ENCODE data around the gene DRAXIN.

DRAXIN gene

DNA sequence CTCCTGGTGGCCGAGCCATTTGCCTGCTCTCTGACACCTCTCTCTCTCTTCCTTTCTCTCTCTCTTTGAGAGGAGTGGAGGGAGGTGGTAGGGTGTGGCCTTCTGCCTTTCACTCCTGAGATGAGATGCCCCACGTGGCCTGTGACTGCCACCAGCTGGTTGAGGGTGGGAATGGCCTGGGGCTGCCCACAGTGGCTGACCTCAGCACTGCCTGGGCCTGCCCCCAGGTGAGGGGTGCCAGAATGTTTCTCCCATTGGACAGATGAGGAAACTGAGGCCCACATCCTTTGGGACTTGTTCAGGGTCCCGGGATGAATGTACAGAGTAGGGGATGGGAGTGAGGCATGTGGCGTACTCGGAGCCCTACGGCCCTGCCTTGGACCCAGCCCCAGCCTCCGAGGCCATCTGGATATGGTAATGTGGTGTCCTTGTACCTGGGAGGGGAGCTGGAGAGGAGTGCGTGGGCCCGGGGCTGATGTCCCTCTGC is 57.7 kb downstream of the DRAXIN start:
- no peak overlapping the region for H3K4me3 ChIP-seq (ENCODE audit: low read depth, low read length)
- H3K27me3 ChIP-seq (ENCODE audit: insufficient read depth, low read length), result no peaks in the 10 kb centered on the region
- no peak overlapping the region for H3K27ac ChIP-seq (ENCODE audit: low read depth, low read length)
- peaks cover 6% of the 10 kb centered on the region for H3K4me1 ChIP-seq (ENCODE audit: control insufficient read depth, insufficient read depth, low read length, unreplicated experiment)
- no peaks in the 10 kb centered on the region; the same call in 1 of the 2 replicates for H3K36me3 ChIP-seq (ENCODE audit: insufficient read depth, low read length)
- H3K79me2 ChIP-seq (ENCODE audit: control insufficient read depth, insufficient read depth, low read length, unreplicated experiment), result no peaks in the 10 kb centered on the region
- H2AFZ ChIP-seq (ENCODE audit: low read length, unreplicated experiment), result no peak overlapping the region

- H3K27me3 ChIP-seq (ENCODE audit: insufficient read depth, low read length), result no peaks in the 10 kb centered on the region
- H3K4me1 ChIP-seq (ENCODE audit: control insufficient read depth, insufficient read depth, low read length, unreplicated experiment), result peaks cover 6% of the 10 kb centered on the region
- no peak overlapping the region for H3K4me3 ChIP-seq (ENCODE audit: low read depth, low read length)
- no peak overlapping the region for H3K27ac ChIP-seq (ENCODE audit: low read depth, low read length)
- no peaks in the 10 kb centered on the region for H3K79me2 ChIP-seq (ENCODE audit: control insufficient read depth, insufficient read depth, low read length, unreplicated experiment)
- no peak overlapping the region for H2AFZ ChIP-seq (ENCODE audit: low read length, unreplicated experiment)
- no peaks in the 10 kb centered on the region; the same call in 1 of the 2 replicates for H3K36me3 ChIP-seq (ENCODE audit: insufficient read depth, low read length)
Measured at GRCh38 chr1:11749996-11750395, 58.5 kb downstream of the DRAXIN start.

- Histone ChIP-seq H3K36me3 (ENCODE audit: insufficient read depth, low read length) (no peaks in the 10 kb centered on the region; the same call in 1 of the 2 replicates), H3K4me3 (ENCODE audit: low read depth, low read length) (no peak overlapping the region), H3K4me1 (ENCODE audit: control insufficient read depth, insufficient read depth, low read length, unreplicated experiment) (peaks cover 4% of the 10 kb centered on the region)
Measured at GRCh38 chr1:11751087-11751486, 59.6 kb downstream of the DRAXIN start.

DNA sequence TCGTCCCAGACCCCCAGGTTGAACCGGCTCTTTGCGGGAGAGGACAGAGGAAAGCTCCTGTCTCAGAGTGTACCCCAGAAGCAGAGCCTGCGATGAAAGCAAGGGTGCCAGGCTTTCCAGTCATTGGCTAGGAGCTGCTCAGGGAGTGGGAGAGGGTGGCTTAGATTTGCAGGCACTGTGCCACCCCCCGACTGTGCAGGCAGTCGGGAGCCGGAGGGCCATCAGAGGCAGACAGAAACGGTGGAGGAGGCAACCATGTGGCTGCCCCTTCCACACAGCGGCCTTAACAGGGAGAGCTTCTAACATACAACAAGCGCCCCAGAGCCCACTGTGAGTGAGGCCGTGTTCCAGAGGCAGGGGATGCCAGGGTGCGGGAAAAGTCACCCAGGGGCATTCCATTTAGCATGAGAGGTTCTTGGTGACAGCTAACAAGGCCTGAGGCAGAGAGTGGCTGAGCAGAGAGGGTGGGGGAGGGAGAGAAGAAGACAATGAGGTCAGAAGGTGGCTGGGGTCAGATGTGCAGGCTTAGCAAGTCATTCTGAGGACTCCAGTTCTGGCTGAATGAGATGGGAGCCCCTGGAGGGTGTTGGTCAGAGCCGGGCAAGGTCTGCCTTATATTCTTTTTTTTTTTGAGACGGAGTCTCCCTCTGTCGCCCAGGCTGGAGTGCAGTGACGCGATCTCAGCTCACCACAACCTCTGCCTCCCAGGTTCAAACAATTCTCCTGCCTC is 61.0 kb downstream of the DRAXIN start:
- H3K79me2 ChIP-seq (ENCODE audit: control insufficient read depth, insufficient read depth, low read length, unreplicated experiment), result no peaks in the 10 kb centered on the region
- H3K36me3 ChIP-seq (ENCODE audit: insufficient read depth, low read length), result no peaks in the 10 kb centered on the region; the same call in 1 of the 2 replicates
- H3K4me3 ChIP-seq (ENCODE audit: low read depth, low read length), result no peak overlapping the region
- no peaks in the 10 kb centered on the region for H3K4me1 ChIP-seq (ENCODE audit: control insufficient read depth, insufficient read depth, low read length, unreplicated experiment)
- H3K27me3 ChIP-seq (ENCODE audit: insufficient read depth, low read length), result peaks cover 4% of the 10 kb centered on the region; the same call in 1 of the 2 replicates
- no peak overlapping the region for H3K27ac ChIP-seq (ENCODE audit: low read depth, low read length)
- no peak overlapping the region for H2AFZ ChIP-seq (ENCODE audit: low read length, unreplicated experiment)

More at GRCh38 chr1:11751087-11751486, 59.6 kb downstream of the DRAXIN start:
- H3K27me3 ChIP-seq (ENCODE audit: insufficient read depth, low read length), result no peaks in the 10 kb centered on the region
- H3K27ac ChIP-seq (ENCODE audit: low read depth, low read length), result no peak overlapping the region
- H3K79me2 ChIP-seq (ENCODE audit: control insufficient read depth, insufficient read depth, low read length, unreplicated experiment), result no peaks in the 10 kb centered on the region
- no peak overlapping the region for H2AFZ ChIP-seq (ENCODE audit: low read length, unreplicated experiment)

DNA sequence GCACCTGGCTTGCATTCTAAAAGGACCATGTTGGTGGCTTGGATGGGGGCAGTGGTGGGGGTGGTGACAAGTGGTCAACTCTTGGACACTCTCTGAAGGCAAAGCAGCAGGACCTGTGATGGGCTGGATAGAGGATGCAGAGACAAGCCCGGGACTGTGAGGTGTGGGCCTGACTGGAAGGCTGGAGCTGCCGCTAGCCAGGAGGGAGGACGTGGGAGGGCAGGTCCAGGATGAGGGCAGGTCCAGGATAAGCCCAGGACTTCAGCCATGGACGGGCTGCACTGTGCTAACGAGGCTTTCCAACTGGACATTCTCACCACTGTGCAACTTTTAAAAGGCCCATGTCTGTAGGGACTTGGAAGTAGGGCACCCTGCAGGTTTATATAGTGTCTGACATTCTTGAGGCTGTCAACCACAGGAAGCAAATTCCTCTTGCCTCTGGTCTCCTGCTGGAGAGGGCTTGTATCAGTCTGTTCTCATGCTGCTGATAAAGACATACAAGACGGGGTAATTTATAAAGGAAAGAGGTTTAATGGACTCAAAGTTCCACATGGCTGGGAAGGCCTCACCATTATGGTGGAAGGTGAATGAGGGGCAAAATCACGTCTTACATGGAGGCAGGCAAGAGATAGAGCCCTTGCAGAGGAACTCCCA is 62.2 kb downstream of the DRAXIN start:
- H3K4me3 ChIP-seq (ENCODE audit: low read depth, low read length), result no peak overlapping the region
- no peaks in the 10 kb centered on the region; the same call in 1 of the 2 replicates for H3K36me3 ChIP-seq (ENCODE audit: insufficient read depth, low read length)
- peaks cover 4% of the 10 kb centered on the region; the same call in 1 of the 2 replicates for H3K27me3 ChIP-seq (ENCODE audit: insufficient read depth, low read length)
- H2AFZ ChIP-seq (ENCODE audit: low read length, unreplicated experiment), result no peak overlapping the region
- H3K79me2 ChIP-seq (ENCODE audit: control insufficient read depth, insufficient read depth, low read length, unreplicated experiment), result no peaks in the 10 kb centered on the region
- H3K4me1 ChIP-seq (ENCODE audit: control insufficient read depth, insufficient read depth, low read length, unreplicated experiment), result no peaks in the 10 kb centered on the region
- H3K27ac ChIP-seq (ENCODE audit: low read depth, low read length), result no peak overlapping the region

GRCh38 chr1:11757047-11757446 is 65.5 kb downstream of the DRAXIN start:
- Histone ChIP-seq H3K36me3 (ENCODE audit: insufficient read depth, low read length) (no peaks in the 10 kb centered on the region), H3K27ac (ENCODE audit: low read depth, low read length) (no peak overlapping the region), H3K27me3 (ENCODE audit: insufficient read depth, low read length) (peaks cover 12% of the 10 kb centered on the region), H3K4me3 (ENCODE audit: low read depth, low read length) (no peak overlapping the region), H3K79me2 (ENCODE audit: control insufficient read depth, insufficient read depth, low read length, unreplicated experiment) (no peaks in the 10 kb centered on the region), H2AFZ (ENCODE audit: low read length, unreplicated experiment) (no peak overlapping the region), H3K4me1 (ENCODE audit: control insufficient read depth, insufficient read depth, low read length, unreplicated experiment) (no peaks in the 10 kb centered on the region)

DNA sequence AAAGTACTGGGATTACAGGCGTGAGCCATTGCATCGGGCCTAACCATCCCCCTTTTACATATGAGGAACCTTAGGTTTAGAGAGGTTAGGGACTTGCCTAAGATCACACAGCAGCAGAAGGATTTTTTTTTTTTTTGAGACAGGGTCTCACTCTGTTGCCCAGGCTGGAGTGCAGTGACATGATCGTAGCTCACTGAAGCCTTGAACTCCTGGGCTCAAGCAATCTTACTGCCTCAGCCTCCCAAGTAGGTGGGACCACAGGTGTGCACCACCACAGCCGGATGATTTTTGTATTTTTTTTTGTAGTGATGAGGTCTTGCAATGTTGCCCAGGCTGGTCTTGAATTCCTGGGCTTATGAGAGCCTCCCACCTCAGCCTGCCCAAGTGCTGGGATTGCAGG is 68.3 kb downstream of the DRAXIN start:
- no peak overlapping the region for H2AFZ ChIP-seq (ENCODE audit: low read length, unreplicated experiment)
- no peaks in the 10 kb centered on the region for H3K4me1 ChIP-seq (ENCODE audit: control insufficient read depth, insufficient read depth, low read length, unreplicated experiment)
- no peaks in the 10 kb centered on the region for H3K79me2 ChIP-seq (ENCODE audit: control insufficient read depth, insufficient read depth, low read length, unreplicated experiment)
- no peaks in the 10 kb centered on the region for H3K36me3 ChIP-seq (ENCODE audit: insufficient read depth, low read length)
- H3K4me3 ChIP-seq (ENCODE audit: low read depth, low read length), result no peak overlapping the region
- H3K27ac ChIP-seq (ENCODE audit: low read depth, low read length), result no peak overlapping the region
- H3K27me3 ChIP-seq (ENCODE audit: insufficient read depth, low read length), result peaks cover 15% of the 10 kb centered on the region

GRCh38 chr1:11761285-11761684 is 69.8 kb downstream of the DRAXIN start:
- no peaks in the 10 kb centered on the region for H3K36me3 ChIP-seq (ENCODE audit: insufficient read depth, low read length)
- no peak overlapping the region for H2AFZ ChIP-seq (ENCODE audit: low read length, unreplicated experiment)
- no peaks in the 10 kb centered on the region for H3K79me2 ChIP-seq (ENCODE audit: control insufficient read depth, insufficient read depth, low read length, unreplicated experiment)
- H3K4me3 ChIP-seq (ENCODE audit: low read depth, low read length), result no peak overlapping the region
- no peak overlapping the region for H3K27ac ChIP-seq (ENCODE audit: low read depth, low read length)
- H3K27me3 ChIP-seq (ENCODE audit: insufficient read depth, low read length), result peaks cover 15% of the 10 kb centered on the region
- no peaks in the 10 kb centered on the region for H3K4me1 ChIP-seq (ENCODE audit: control insufficient read depth, insufficient read depth, low read length, unreplicated experiment)

DNA sequence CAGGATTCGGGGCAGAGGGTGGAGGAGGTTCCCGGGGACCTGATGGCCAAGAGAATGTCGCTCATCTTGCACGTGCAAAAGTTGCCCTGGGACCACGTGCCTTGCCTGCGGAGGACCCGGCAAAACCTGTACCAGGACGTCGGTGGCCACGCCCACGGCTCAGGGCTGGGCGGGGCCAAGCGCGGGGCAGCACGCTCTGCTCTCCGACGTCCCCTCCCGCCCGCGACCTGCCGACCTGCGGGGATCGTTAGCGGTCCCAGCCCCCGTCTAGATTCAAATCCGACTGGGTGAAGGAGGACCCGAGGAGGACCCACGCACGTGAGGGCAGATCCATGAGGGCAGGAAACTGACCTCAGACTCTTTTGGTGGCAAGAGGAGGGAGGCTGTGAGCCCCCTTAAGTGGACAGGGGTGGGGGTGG is 70.5 kb downstream of the DRAXIN start, which contains the start of gene C1orf167:
Gene C1orf167 (plus strand): TSS at position 206 of the 419 bp plus-strand sequence. CDS start 2,208 bp downstream, outside the sequence.
- H3K4me3 ChIP-seq (ENCODE audit: low read depth, low read length), result no peak within 1 kb of the TSS
- H3K79me2 ChIP-seq (ENCODE audit: control insufficient read depth, insufficient read depth, low read length, unreplicated experiment), result no peaks in the 10 kb centered on the region
- no peak within 1 kb of the TSS for H2AFZ ChIP-seq (ENCODE audit: low read length, unreplicated experiment)
- no peaks in the 10 kb centered on the region for H3K4me1 ChIP-seq (ENCODE audit: control insufficient read depth, insufficient read depth, low read length, unreplicated experiment)
- no peak within 1 kb of the TSS for H3K27ac ChIP-seq (ENCODE audit: low read depth, low read length)
- peaks cover 14% of the 10 kb centered on the region for H3K27me3 ChIP-seq (ENCODE audit: insufficient read depth, low read length)
- H3K36me3 ChIP-seq (ENCODE audit: insufficient read depth, low read length), result no peaks in the 10 kb centered on the region

DNA sequence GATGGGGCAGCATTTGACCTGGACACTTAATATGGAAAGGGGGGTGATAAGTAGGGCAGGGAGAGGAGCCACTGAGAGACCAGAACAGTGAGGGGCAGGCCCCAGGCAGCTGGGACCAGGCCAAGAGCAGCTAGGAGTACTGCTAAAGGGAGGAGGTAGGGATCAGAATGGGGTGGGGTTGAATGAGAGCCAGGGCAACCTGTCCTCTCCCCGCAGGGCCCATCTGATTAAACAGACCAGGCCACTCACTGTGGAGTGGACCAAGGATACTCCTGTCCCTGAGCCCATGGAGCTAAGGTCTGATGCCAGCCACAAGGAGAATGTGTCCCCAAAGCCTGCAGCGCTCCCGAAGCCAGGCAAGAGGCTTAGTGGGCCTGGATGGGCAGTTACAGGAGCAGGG is 72.6 kb downstream of the DRAXIN start:
- Histone ChIP-seq H3K4me3 (ENCODE audit: low read depth, low read length) (no peak overlapping the region), H3K79me2 (ENCODE audit: control insufficient read depth, insufficient read depth, low read length, unreplicated experiment) (no peaks in the 10 kb centered on the region), H2AFZ (ENCODE audit: low read length, unreplicated experiment) (no peak overlapping the region), H3K36me3 (ENCODE audit: insufficient read depth, low read length) (no peaks in the 10 kb centered on the region), H3K27ac (ENCODE audit: low read depth, low read length) (no peak overlapping the region), H3K27me3 (ENCODE audit: insufficient read depth, low read length) (peaks cover 11% of the 10 kb centered on the region), H3K4me1 (ENCODE audit: control insufficient read depth, insufficient read depth, low read length, unreplicated experiment) (peaks cover 6% of the 10 kb centered on the region)
